Thyroid gland (tissue), 4 donors: ENCODE data around the gene SLC16A8. TPM values are rescaled to one million over a fixed set of nuclear protein-coding genes. Genes with fewer than 3 reads are reported as not detected.

Experiments
- DNase-seq, 2 donors: peaks; one replicate each; pipeline ENCODE4 v3.0.0-alpha.2; 2019
- H3K27ac ChIP-seq, 3 donors: fragments of 200-600 bp; sonication (generic); 1 replicate in 2 of 3; 2 replicates in 1 of 3; pipeline ENCODE4 v1.5.1; 2016 to 2019; ENCODE audit warnings: mild to moderate bottlenecking in 1 of 3, moderate library complexity in 1 of 3
- H3K27me3 ChIP-seq: fragments of 200-600 bp; sonication (generic); one replicate; pipeline ENCODE4 v1.5.1; 2019
- H3K36me3 ChIP-seq, 2 donors: fragments of 200-600 bp; sonication (generic); one replicate each; pipeline ENCODE4 v1.5.1; 2016 to 2019
- H3K4me1 ChIP-seq, 2 donors: fragments of 200-600 bp; sonication (generic); one replicate each; pipeline ENCODE4 v1.5.1; 2017 to 2019
- H3K4me3 ChIP-seq, 3 donors: fragments of 200-600 bp; sonication (generic); replicated peaks in 1 of 3; 1 replicate in 2 of 3; 2 replicates in 1 of 3; pipeline ENCODE4 v1.5.1; 2016; ENCODE audit warnings: mild to moderate bottlenecking in 1 of 3
- H3K9me3 ChIP-seq: fragments of 200-600 bp; sonication (generic); one replicate; pipeline ENCODE4 v1.5.1; 2017
- POLR2A ChIP-seq, 2 donors: fragments of 450-650 bp; IDR thresholded peaks; one replicate each; pipeline ENCODE4 v1.6.1; 2017; ENCODE audit warnings: antibody characterized with exemption in 2 of 2, mild to moderate bottlenecking in 2 of 2, moderate library complexity in 1 of 2
- WGBS, 2 donors: methylation state at CpG; one replicate each; pipeline ENCODE4 v1.1.5; 2017; 5-methylcytosine and 5-hydroxymethylcytosine counted together
- intact Hi-C: fragments of 100-400 bp; cut with DNase I; formaldehyde crosslinking; loops from one replicate; pipeline ENCODE4 v1.15.1; 2023
- total RNA-seq, 4 donors: library from RNA; depleted of rRNA; stranded (reverse); fragments of >200 nt; gene quantifications; one replicate each; pipeline ENCODE4 v1.2.3, GENCODE V29; 2016
- TF ChIP-seq, protein P1 (sequence below), 6 experiments: fragments of 200-600 bp in 3 of 6; fragments of 450-650 bp in 3 of 6; sonication (generic) in 3 of 6; IDR thresholded peaks; one replicate each; pipeline ENCODE4 v1.5.1; 2016 to 2019; ENCODE audit warnings: antibody characterized with exemption in 6 of 6, mild to moderate bottlenecking in 2 of 6, inconsistent platforms in 1 of 6, moderate library complexity in 1 of 6

SLC16A8 gene
- total RNA-seq, 4 donors from 2014 or later: 0.88 to 1.0 TPM; not detected in 2

DNA sequence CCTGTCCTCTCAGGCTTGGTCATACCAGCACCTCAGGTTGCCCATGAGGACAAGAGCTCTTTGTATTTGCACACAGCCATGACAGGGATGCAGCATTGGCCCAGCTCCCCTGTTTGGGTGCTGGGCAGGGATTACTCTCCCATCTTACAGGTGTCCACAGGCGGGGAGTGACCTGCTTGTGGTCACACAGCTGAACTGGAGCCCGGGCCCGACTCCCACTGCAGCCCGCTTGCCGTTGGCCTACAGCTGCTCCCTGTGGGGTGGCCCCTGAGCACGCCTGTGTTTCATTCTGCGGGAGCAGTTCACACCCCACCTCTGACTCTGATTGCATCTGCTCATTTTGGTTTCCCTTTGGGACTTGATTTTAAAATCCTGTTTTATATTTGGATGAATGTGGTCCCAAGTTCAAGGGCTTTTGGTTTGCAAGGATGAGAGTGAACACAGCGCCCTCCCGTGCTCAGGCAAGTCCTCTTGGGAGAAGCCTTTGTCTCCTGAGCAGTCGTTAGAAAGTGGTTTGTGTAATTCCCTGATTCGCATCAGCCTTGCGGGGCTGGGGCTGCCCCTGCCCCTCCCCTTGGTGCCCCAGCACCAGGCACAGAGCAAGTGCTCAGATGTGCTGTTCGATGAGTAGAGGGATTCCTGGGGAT is 17.5 kb downstream of the SLC16A8 start:
- no peaks in the 10 kb centered on the region for H3K4me1 ChIP-seq
- no peak for DNase-seq
- no peak for TF ChIP-seq POLR2A (IDR thresholded peaks at IDR 0.05)
- TF ChIP-seq, protein P1, sequence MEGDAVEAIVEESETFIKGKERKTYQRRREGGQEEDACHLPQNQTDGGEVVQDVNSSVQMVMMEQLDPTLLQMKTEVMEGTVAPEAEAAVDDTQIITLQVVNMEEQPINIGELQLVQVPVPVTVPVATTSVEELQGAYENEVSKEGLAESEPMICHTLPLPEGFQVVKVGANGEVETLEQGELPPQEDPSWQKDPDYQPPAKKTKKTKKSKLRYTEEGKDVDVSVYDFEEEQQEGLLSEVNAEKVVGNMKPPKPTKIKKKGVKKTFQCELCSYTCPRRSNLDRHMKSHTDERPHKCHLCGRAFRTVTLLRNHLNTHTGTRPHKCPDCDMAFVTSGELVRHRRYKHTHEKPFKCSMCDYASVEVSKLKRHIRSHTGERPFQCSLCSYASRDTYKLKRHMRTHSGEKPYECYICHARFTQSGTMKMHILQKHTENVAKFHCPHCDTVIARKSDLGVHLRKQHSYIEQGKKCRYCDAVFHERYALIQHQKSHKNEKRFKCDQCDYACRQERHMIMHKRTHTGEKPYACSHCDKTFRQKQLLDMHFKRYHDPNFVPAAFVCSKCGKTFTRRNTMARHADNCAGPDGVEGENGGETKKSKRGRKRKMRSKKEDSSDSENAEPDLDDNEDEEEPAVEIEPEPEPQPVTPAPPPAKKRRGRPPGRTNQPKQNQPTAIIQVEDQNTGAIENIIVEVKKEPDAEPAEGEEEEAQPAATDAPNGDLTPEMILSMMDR (IDR thresholded peaks at IDR 0.05): no peak
- no peak overlapping the region for H3K4me3 ChIP-seq
- no peaks in the 10 kb centered on the region for H3K9me3 ChIP-seq
- H3K27me3 ChIP-seq: no peaks in the 10 kb centered on the region
- H3K27ac ChIP-seq: no peak overlapping the region
- 84% methylated on average over 13 of the region's 13 CpGs for WGBS, 2 donors
- peaks cover 49 to 51% of the 10 kb centered on the region in 2 donors for H3K36me3 ChIP-seq
- intact Hi-C loops: no loop called here

- H3K4me3 ChIP-seq: no peak overlapping the region
- peaks cover 46 to 48% of the 10 kb centered on the region in 2 donors for H3K36me3 ChIP-seq
- 96% methylated on average over 7 to 8 of the region's 8 CpGs for WGBS, 2 donors
- no peaks in the 10 kb centered on the region for H3K27me3 ChIP-seq
- H3K27ac ChIP-seq: no peak overlapping the region
- no peak for DNase-seq
- no peaks in the 10 kb centered on the region for H3K4me1 ChIP-seq
- H3K9me3 ChIP-seq: no peaks in the 10 kb centered on the region
- TF ChIP-seq POLR2A (IDR thresholded peaks at IDR 0.05): no peak
- TF ChIP-seq, protein P1 (IDR thresholded peaks at IDR 0.05): no peak
- intact Hi-C loops: no loop called here
Observed at GRCh38 chr22:38065539-38065938, 18.4 kb downstream of the SLC16A8 start.

DNA sequence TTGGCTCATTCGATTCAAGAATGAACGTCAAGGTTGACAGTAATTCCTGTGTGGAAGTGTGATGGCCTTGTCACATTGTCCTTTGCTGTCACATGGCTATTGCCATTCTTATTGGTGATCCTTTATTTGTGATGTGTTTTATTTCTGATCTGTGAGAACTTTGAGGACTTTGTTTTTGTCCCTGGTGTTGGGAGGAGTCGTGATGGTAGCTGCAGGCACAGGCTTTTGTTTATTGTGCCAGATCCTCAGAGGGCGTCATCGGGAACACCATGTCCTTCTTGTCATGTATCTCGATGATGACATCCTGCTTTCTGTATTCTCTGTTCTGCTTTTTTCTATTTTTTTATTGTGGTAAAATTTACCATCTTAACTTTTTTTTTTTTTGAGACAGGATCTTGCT is 21.2 kb downstream of the SLC16A8 start:
- no peak for TF ChIP-seq POLR2A (IDR thresholded peaks at IDR 0.05)
- TF ChIP-seq, protein P1 (IDR thresholded peaks at IDR 0.05): no peak
- WGBS, 2 donors: 77 to 83% methylated on average over 6 of the region's 6 CpGs
- no peaks in the 10 kb centered on the region for H3K27me3 ChIP-seq
- peak overlapping the region in 1 of 3 donors; percentile 34 for H3K27ac ChIP-seq
- DNase-seq: peak in 1 of 2 donors; percentile 17
- intact Hi-C loops: no loop called here
- peaks cover 23 to 30% of the 10 kb centered on the region in 2 donors for H3K36me3 ChIP-seq
- no peak overlapping the region for H3K4me3 ChIP-seq
- no peaks in the 10 kb centered on the region for H3K9me3 ChIP-seq
- peaks cover 4% of the 10 kb centered on the region in 2 donors for H3K4me1 ChIP-seq

DNA sequence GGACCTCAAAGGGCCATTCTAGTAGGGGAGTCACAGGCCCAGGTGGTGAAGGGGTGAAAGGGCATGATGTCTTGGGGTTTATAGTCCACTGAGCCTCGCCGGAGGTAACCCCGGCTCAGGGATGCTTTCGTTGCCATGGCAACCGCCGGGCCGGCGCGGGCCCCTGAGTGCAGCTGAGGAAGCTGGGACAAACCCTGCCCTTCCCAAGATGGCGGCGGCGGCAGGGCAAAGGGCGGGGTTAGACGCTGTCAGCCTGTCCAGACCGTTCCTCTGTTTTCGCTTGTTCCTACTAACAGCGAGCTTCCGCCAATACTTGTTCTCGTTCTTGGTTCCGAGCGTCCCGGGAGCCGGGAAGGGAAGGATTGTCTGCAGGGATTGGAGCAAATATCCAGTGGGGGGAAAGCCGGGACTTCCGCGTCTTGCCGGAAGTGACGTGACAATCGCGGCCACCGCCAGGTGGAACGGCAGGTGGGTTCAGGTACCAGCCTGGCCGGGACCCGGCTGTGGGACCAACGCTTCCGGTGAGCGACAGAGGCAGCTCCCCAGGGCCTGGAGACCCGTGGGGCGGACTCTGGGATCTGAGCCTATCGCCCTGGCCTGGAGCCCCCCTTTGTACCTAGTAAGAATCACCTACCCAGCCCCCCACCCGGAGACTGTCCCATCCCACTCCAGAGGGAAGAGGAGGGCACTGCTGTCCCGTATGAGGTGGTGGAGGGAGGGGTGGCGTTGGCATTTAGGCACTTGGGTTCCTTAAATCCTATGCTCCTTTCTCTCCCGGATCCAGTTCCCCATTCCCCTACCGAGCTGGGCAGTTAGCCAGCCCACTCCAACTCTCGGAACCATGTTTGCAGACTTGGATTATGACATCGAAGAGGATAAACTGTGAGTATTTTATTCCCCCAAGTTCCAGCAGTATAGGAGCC is 26.8 kb downstream of the SLC16A8 start, which contains the start of gene PICK1:
PICK1 (plus strand) TSS at position 436 of the 923 bp plus-strand sequence; CDS start at position 842, 406 bp downstream.
- 2 to 4% methylated on average over 10 to 21 of the region's 47 CpGs for WGBS, 2 donors
- intact Hi-C loops: loop anchor here (5.0 kb wide), 1 partner anchor 515 kb away; the partner anchor contains the start of gene DMC1
- DNase-seq: peak; percentile 95
- peaks cover 7% of the 10 kb centered on the region in 2 donors for H3K4me1 ChIP-seq
- no peaks in the 10 kb centered on the region for H3K27me3 ChIP-seq
- peak within 1 kb of the TSS; percentile 49 to 83 (median 55) for H3K27ac ChIP-seq
- TF ChIP-seq, protein P1 (IDR thresholded peaks at IDR 0.05): peak in 3 of 6 experiments; percentile 14 to 27 (median 18)
- TF ChIP-seq POLR2A (IDR thresholded peaks at IDR 0.05): peak; percentile 55 to 58
- peak within 1 kb of the TSS; percentile 35 to 58 (median 49) for H3K4me3 ChIP-seq
- no peaks in the 10 kb centered on the region for H3K9me3 ChIP-seq
- no peaks in the 10 kb centered on the region for H3K36me3 ChIP-seq
